Mucosa of descending colon (tissue), 3 donors: Measurements from ENCODE around the gene GPR142. TPM values are rescaled to one million over a fixed set of nuclear protein-coding genes. Genes with fewer than 3 reads are reported as not detected.

Source experiments
- ATAC-seq: fragments of 200-7000 bp; cut with Tn5 transposase; one replicate; pipeline ENCODE4 v1.9.1; 2020; ENCODE audit warnings: mild to moderate bottlenecking, moderate library complexity
- DNase-seq, 3 donors: peaks; one replicate each; pipeline ENCODE4 v3.0.0-alpha.2; 2020
- H3K36me3 ChIP-seq: fragments of 200-600 bp; one replicate; pipeline ENCODE4 v1.8.0; 2021; ENCODE audit warnings: low read depth, mild to moderate bottlenecking
- H3K4me1 ChIP-seq: fragments of 200-600 bp; one replicate; pipeline ENCODE4 v1.8.0; 2021; ENCODE audit warnings: low read depth, mild to moderate bottlenecking
- H3K4me3 ChIP-seq: fragments of 200-600 bp; one replicate; pipeline ENCODE4 v1.8.0; 2021; ENCODE audit warnings: mild to moderate bottlenecking
- H3K9me3 ChIP-seq: fragments of 200-600 bp; one replicate; pipeline ENCODE4 v1.8.0; 2021; ENCODE audit warnings: mild to moderate bottlenecking
- intact Hi-C, 2 donors: fragments of 100-400 bp; cut with DNase I in 1 of 2; cut with micrococcal nuclease in 1 of 2; formaldehyde crosslinking; loops; one replicate each; pipeline versions ENCODE4 v1.11.0 to v1.11.1; 2022; cut with DNase I, micrococcal nuclease
- total RNA-seq, 3 donors: library from RNA; stranded (reverse); fragmentation: NEBNext Ultra II Directional in 2 of 3; extraction: Animal tissue kit (Norgen Biotek cat#: 25700) in 2 of 3; gene quantifications; one replicate each; pipeline versions ENCODE4 v1.2.1 to v1.2.4, GENCODE V29; 2021 to 2023
- TF ChIP-seq, protein P1 (sequence below): fragments of 200-600 bp; IDR thresholded peaks from one replicate; pipeline ENCODE4 v1.8.0; 2022; ENCODE audit warnings: antibody characterized with exemption, mild to moderate bottlenecking
- donor health status: DM: no; HTN: no; CAD: no; lungs with moderate emphysema.
- donor health status: DM: no; HTN: no; CAD: no.
- donor health status: DM: no; HTN: yes; CAD: no.

Gene GPR142
- total RNA-seq, 3 donors from 2014 or later: 0.17 TPM; not detected in 2

DNA sequence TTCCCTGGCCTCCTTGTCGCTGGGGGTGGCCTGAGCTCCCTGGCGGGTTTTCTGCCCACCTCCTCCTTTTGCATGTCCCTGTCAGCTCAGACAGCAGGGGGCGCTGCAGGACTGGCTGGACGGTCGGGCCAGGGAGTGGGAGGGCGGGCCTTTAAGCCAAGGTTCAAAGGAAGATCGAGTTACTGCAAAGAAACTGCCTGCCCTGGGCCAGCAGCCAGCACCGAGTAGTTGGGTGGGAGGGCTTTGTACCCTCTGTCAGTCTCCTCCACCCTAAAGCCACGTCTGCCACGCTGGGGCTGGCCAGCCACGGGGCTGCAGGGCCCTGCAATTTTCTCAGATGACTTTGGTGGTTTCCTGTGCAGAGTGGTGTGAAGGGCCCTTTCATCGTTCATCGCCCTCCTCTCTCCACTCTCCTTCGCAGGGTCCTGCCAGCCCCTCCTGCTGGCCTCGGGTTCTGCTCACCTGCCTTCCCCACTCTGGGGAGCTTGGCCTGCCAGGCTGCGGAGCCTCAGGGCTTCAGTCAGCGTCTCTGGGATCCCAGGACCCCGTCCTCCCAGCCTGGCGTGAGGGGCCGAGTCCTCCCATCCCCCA is 12.3 kb downstream of the GPR142 start:
- Histone ChIP-seq H3K4me1 (peaks cover 25% of the 10 kb centered on the region), H3K36me3 (no peaks in the 10 kb centered on the region), H3K4me3 (no peak overlapping the region), H3K9me3 (no peaks in the 10 kb centered on the region)
- TF ChIP-seq, protein P1, sequence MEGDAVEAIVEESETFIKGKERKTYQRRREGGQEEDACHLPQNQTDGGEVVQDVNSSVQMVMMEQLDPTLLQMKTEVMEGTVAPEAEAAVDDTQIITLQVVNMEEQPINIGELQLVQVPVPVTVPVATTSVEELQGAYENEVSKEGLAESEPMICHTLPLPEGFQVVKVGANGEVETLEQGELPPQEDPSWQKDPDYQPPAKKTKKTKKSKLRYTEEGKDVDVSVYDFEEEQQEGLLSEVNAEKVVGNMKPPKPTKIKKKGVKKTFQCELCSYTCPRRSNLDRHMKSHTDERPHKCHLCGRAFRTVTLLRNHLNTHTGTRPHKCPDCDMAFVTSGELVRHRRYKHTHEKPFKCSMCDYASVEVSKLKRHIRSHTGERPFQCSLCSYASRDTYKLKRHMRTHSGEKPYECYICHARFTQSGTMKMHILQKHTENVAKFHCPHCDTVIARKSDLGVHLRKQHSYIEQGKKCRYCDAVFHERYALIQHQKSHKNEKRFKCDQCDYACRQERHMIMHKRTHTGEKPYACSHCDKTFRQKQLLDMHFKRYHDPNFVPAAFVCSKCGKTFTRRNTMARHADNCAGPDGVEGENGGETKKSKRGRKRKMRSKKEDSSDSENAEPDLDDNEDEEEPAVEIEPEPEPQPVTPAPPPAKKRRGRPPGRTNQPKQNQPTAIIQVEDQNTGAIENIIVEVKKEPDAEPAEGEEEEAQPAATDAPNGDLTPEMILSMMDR: peak; percentile 86
- intact Hi-C loops: loop anchor here (2.0 to 5.0 kb wide), 2 partner anchors 77 to 78 kb away; no protein-coding TSS in a partner anchor
- peak; percentile 85 for ATAC-seq
- DNase-seq: peak; percentile 93 to 98 (median 98)

DNA sequence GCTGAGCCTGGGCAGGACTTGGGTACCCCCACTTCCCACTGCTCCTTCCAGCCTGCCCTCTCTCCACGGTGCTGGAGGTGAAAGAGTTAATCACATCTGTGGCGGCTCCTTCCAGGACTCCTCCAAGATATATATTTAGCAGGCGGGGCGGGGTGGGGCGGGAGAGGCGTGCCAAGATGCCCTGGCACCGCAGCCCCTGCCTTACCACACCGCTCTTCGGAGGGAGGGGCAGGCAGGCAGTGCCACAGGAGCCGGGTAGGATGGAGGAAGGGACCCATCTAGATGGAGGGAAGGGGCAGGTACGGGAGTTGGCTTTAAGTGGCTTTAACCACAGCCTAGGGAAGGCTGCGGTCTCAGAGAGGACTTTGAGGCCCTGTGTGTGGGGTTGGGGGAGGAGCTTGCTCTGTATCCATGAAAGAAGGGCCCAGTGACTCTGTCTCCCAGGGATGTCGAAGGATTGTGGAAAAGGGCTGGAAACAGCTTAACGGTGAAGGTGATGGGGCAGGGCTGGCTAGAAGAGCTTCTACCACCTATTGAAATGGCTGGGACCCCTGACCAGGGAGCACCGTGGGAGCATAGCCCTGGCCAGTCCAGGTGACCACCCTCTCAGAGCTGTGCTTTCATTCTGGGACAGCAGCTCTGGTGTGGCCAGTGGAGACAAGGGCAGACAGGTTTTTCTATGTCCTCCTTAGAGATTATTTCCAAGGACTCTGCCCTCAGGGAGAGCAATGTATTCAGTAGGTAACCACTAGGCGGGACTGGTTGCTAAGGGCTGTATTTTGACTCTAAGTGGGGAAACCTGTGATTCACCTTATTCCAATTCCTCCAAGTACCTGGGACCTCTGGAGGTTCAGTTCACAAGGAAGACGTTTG is 13.0 kb downstream of the GPR142 start:
- peak; percentile 83 for ATAC-seq
- DNase-seq: peak; percentile 71 to 75 (median 71)
- peaks cover 24% of the 10 kb centered on the region for H3K4me1 ChIP-seq
- TF ChIP-seq, protein P1: no peak
- H3K36me3 ChIP-seq: no peaks in the 10 kb centered on the region
- intact Hi-C loops: no loop called here
- no peaks in the 10 kb centered on the region for H3K9me3 ChIP-seq
- H3K4me3 ChIP-seq: no peak overlapping the region

DNA sequence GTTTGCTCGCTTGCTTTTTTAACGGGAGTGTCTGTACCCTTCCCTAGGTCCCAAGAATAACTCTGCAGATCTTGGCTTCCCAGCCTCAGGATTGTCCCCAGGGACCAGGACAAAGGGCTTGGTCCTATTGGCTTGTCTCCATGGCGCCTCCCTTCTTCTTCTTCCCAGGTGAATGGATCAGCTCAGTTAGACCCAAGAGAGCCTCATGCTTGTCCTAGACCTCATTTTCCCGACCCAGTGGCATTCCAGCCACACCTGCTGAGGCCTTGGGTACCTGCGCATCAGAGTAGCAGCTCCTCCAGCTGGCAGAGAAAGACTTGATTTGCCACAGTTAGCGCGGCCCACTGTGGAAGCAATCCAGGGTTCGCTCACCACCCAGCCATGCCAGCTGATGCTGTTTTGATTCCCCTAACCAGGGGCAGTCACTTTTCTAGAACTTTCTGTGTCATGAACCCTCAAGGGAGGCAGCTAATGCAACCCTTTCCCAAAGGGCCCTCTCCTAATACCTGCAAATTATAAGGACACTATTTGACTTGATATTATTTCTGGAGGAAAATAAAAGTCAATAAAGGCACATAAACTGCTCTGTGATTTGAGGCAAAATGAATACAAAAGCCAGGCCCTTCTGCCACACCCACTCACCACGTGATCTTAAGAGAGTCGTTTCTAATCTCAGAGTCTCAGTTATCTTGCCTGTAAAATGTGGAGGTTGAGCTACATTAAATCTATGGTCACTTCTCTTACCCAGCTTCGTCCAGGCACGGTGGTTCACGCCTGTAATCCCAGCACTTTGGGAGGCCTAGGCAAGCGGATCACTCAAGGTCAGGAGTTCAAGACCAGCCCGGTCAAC is 13.9 kb downstream of the GPR142 start:
- TF ChIP-seq, protein P1: no peak
- no peaks in the 10 kb centered on the region for H3K36me3 ChIP-seq
- peak; percentile 50 to 65 (median 51) for DNase-seq
- H3K9me3 ChIP-seq: no peaks in the 10 kb centered on the region
- H3K4me3 ChIP-seq: no peak overlapping the region
- intact Hi-C loops: no loop called here
- peaks cover 24% of the 10 kb centered on the region for H3K4me1 ChIP-seq
- ATAC-seq: no peak

DNA sequence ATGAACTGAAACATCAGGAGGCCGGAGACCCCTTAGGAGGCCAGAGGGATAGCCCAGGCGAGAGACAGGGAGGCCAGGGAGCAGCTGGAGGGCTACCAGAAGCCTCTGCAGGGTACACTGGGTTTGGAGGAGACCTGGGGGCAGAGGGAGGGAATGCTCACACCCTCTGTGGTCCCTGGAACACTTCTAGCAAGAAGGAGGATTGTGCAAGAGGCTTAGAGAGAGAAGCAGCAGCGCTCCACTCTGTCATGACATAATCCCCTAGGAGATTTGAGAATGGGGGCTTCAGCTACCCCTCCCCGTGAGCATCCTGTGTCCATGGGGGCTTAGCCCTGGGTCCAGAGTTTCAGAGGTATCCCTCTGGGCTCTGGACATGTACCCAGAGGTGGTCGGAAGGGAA is 15.8 kb downstream of the GPR142 start:
- Histone ChIP-seq H3K9me3 (no peaks in the 10 kb centered on the region), H3K36me3 (no peaks in the 10 kb centered on the region), H3K4me3 (no peak overlapping the region), H3K4me1 (peaks cover 32% of the 10 kb centered on the region)
- ATAC-seq (no peak), DNase-seq (peak in 1 of 3 donors; percentile 8)
- TF ChIP-seq, protein P1: no peak
- intact Hi-C loops: no loop called here

DNA sequence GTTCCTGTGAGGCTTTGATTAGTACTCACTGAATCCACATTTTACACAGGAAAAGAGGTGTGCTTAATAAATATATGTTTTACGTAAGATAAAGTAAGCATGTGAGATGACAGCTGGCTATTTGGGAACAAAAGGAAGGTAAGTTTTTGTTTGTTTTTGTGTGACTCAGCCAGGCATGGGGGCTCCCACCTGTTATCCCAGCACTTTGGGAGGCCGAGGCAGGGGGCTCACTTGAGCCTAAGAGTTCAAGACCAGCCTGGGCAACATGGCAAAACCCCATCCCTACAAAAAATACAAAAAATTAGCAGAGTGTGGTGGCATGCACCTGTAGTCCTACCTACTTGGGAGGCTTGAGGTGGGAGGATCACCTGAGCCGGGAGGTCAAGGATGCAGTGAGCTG is 17.9 kb downstream of the GPR142 start:
- TF ChIP-seq, protein P1: no peak
- intact Hi-C loops: no loop called here
- ATAC-seq (no peak), DNase-seq (peak in 1 of 3 donors; percentile 21)
- Histone ChIP-seq H3K9me3 (no peaks in the 10 kb centered on the region), H3K4me3 (no peak overlapping the region), H3K36me3 (no peaks in the 10 kb centered on the region), H3K4me1 (peaks cover 21% of the 10 kb centered on the region)
